Measurements from ENCODE around the gene ACADVL. TPM values are rescaled to one million over a fixed set of nuclear protein-coding genes. Genes with fewer than 3 reads are reported as not detected.

ACADVL gene
- total RNA-seq, 3 donors from 2014 or later (not counting 1 experiment from before 2014, with no cell fraction given) = 439 to 637 (median 607) TPM

DNA sequence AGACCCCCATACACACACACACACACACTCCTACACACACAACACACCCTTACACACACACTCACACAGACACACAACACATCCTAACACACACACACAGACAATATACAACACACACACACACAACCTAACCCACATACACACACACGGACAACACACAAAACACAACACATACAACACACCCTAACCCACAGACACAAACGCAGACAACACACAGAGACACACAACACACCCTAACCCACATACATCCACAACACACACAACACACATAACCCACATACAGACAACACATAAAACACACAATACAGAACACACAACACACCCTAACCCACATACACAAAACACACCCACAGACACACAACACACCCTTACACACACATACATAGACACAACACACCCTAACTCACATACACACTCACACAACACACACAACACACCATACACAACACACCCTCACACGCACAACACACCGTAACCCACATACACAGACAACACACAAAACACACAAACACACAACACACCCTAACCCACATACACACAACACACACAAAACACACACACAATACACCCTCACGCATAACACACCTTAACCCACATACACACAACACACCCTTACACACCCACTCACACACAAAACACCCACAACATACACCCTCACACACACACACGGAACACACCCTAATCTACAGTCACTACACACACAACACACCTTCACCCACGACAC, 45.0 kb upstream of the ACADVL start:
- Mint-ChIP-seq H3K9me3 (no peaks in the 10 kb centered on the region), H3K36me3 (no peaks in the 10 kb centered on the region), H3K4me3 (no peak overlapping the region), H3K4me1 (peaks cover 0 to 9% of the 10 kb centered on the region in 2 donors), H3K27me3 (ENCODE audit: low read depth in 2 of 2) (peaks cover 0 to 13% of the 10 kb centered on the region in 2 donors), H3K27ac (no peak overlapping the region)
- 63% methylated on average over 7 of the region's 7 CpGs for WGBS (ENCODE audit: insufficient coverage)
- H3K27ac ChIP-seq (ENCODE audit: low read length) = no peak overlapping the region
- H3K36me3 ChIP-seq (ENCODE audit: control insufficient read depth, insufficient read depth, low read length) = no peaks in the 10 kb centered on the region
- TF ChIP-seq CTCF (IDR thresholded peaks at IDR 0.05) = no peak
- H3K4me1 ChIP-seq (ENCODE audit: control insufficient read depth, insufficient read depth, low read length) = peaks cover 25% of the 10 kb centered on the region
- H3K4me3 ChIP-seq (ENCODE audit: low read length) = no peak overlapping the region
- H3K27me3 ChIP-seq (ENCODE audit: control insufficient read depth, insufficient read depth, low read length) = peaks cover 18% of the 10 kb centered on the region
- peaks cover 3% of the 10 kb centered on the region for H3K9me3 ChIP-seq (ENCODE audit: control insufficient read depth, insufficient read depth, low read length)
- intact Hi-C loops (cut with micrococcal nuclease) = no loop called here
- no peak for DNase-seq
- ATAC-seq = no peak

- H3K27ac ChIP-seq (ENCODE audit: low read length) = no peak overlapping the region
- H3K4me3 ChIP-seq (ENCODE audit: low read length) = no peak overlapping the region
- H3K9me3 ChIP-seq (ENCODE audit: control insufficient read depth, insufficient read depth, low read length) = no peaks in the 10 kb centered on the region
- no peaks in the 10 kb centered on the region for H3K9me3 Mint-ChIP-seq
- peaks cover 25% of the 10 kb centered on the region for H3K4me1 ChIP-seq (ENCODE audit: control insufficient read depth, insufficient read depth, low read length)
- H3K36me3 ChIP-seq (ENCODE audit: control insufficient read depth, insufficient read depth, low read length) = no peaks in the 10 kb centered on the region
- 90% methylated on average over 5 of the region's 5 CpGs for WGBS (ENCODE audit: insufficient coverage)
- peaks cover 18% of the 10 kb centered on the region for H3K27me3 ChIP-seq (ENCODE audit: control insufficient read depth, insufficient read depth, low read length)
- no peaks in the 10 kb centered on the region for H3K36me3 Mint-ChIP-seq
- H3K4me3 Mint-ChIP-seq = no peak overlapping the region
- no peak for TF ChIP-seq CTCF (IDR thresholded peaks at IDR 0.05)
- H3K27ac Mint-ChIP-seq = no peak overlapping the region
- ATAC-seq (no peak), DNase-seq (no peak)
- peaks cover 0 to 13% of the 10 kb centered on the region in 2 donors for H3K27me3 Mint-ChIP-seq (ENCODE audit: low read depth in 2 of 2)
- peaks cover 0 to 9% of the 10 kb centered on the region in 2 donors for H3K4me1 Mint-ChIP-seq
- intact Hi-C loops (cut with micrococcal nuclease) = no loop called here
These were observed 44.4 kb upstream of the ACADVL start for GRCh38 chr17:7175330-7175733.

DNA sequence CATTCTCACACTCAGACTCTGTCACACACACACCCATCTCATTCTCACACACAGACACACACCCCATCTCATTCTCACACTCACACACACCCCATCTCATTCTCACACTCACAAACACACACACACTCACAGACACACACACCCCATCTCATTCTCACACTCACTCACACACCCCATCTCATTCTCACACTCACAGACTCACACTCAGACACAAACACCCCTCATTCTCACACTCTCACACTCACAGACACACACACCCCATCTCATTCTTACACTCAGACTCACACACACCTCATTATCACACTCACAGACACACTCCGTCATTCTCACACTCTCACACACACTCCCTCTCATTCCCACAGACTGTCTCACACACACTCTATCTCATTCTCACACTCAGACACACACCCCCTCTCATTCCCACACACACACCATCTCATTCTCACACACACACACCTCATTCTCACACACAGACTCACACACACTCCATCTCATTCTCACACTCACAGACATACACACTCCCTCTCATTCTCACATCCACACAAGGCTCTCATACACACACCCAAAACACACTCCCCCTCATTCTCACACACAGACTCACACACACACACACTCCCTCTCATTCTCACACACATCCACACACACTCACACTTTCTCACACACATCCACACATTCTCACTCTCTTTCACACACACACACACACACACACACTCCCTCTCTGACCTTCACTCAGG, 43.5 kb upstream of the ACADVL start:
- WGBS (ENCODE audit: insufficient coverage) = 87% methylated on average over 1 of the region's 1 CpG
- Mint-ChIP-seq H3K4me1 (peaks cover 0 to 9% of the 10 kb centered on the region in 2 donors), H3K36me3 (no peaks in the 10 kb centered on the region), H3K9me3 (no peaks in the 10 kb centered on the region), H3K4me3 (no peak overlapping the region), H3K27me3 (ENCODE audit: low read depth in 2 of 2) (peaks cover 0 to 13% of the 10 kb centered on the region in 2 donors), H3K27ac (no peak overlapping the region)
- Histone ChIP-seq H3K9me3 (ENCODE audit: control insufficient read depth, insufficient read depth, low read length) (no peaks in the 10 kb centered on the region), H3K4me3 (ENCODE audit: low read length) (no peak overlapping the region), H3K4me1 (ENCODE audit: control insufficient read depth, insufficient read depth, low read length) (peaks cover 25% of the 10 kb centered on the region), H3K27ac (ENCODE audit: low read length) (no peak overlapping the region), H3K27me3 (ENCODE audit: control insufficient read depth, insufficient read depth, low read length) (peaks cover 18% of the 10 kb centered on the region), H3K36me3 (ENCODE audit: control insufficient read depth, insufficient read depth, low read length) (no peaks in the 10 kb centered on the region)
- DNase-seq = no peak
- intact Hi-C loops (cut with micrococcal nuclease) = no loop called here
- no peak for ATAC-seq
- no peak for TF ChIP-seq CTCF (IDR thresholded peaks at IDR 0.05)

Data from natural killer cell (primary cell).